Loucy (cell line): ENCODE data around the gene RAB11FIP3.

Experiments
- H2AFZ ChIP-seq: fragments of 200-600 bp; sonication (generic); 2 replicates; pipeline ENCODE4 v1.6.0; 2016; ENCODE audit warnings: antibody characterized with exemption, mild to moderate bottlenecking, low read length, moderate library complexity
- H3F3A ChIP-seq: fragments of 200-600 bp; 2 replicates; pipeline ENCODE4 v1.6.0; 2016; ENCODE audit warnings: antibody characterized with exemption, low read depth, mild to moderate bottlenecking
- H3K27me3 ChIP-seq: fragments of 200-600 bp; sonication (generic); 2 replicates; pipeline ENCODE4 v1.6.1; 2014; ENCODE audit warnings: low read length, mild to moderate bottlenecking; ENCODE audit not compliant: insufficient read depth, poor library complexity, severe bottlenecking
- H3K36me3 ChIP-seq: fragments of 200-600 bp; sonication (generic); 2 replicates; pipeline ENCODE4 v1.6.1; 2016; ENCODE audit warnings: low read length; ENCODE audit not compliant: insufficient read depth
- H3K4me1 ChIP-seq: fragments of 200-600 bp; sonication (generic); 2 replicates; pipeline ENCODE4 v1.5.1; 2014; ENCODE audit warnings: low read length, mild to moderate bottlenecking; ENCODE audit not compliant: insufficient read depth, poor library complexity, severe bottlenecking
- H3K4me2 ChIP-seq: fragments of 200-600 bp; sonication (generic); 2 replicates; pipeline ENCODE4 v1.6.0; 2014; ENCODE audit warnings: antibody characterized with exemption, low read length, low read depth, mild to moderate bottlenecking; ENCODE audit not compliant: poor library complexity, severe bottlenecking
- H3K4me3 ChIP-seq: fragments of 200-600 bp; sonication (generic); 2 replicates; pipeline ENCODE4 v1.5.1; 2014; ENCODE audit warnings: low read length, mild to moderate bottlenecking, mixed read lengths; ENCODE audit not compliant: poor library complexity, severe bottlenecking
- H3K79me2 ChIP-seq: fragments of 200-600 bp; sonication (generic); 2 replicates; pipeline ENCODE4 v1.6.1; 2014; ENCODE audit warnings: low read length; ENCODE audit not compliant: insufficient read depth
- H3K9ac ChIP-seq: fragments of 200-600 bp; sonication (generic); 2 replicates; pipeline ENCODE4 v1.6.0; 2014; ENCODE audit warnings: mild to moderate bottlenecking, low read depth, low read length, moderate library complexity; ENCODE audit not compliant: poor library complexity, severe bottlenecking
- H3K9me2 ChIP-seq: fragments of 200-600 bp; sonication (generic); replicated peaks from 2 replicates; pipeline ENCODE4 v1.6.1; 2016; ENCODE audit warnings: low read depth, low read length, mixed read lengths
- H3K9me3 ChIP-seq: fragments of 200-600 bp; sonication (generic); 2 replicates; pipeline ENCODE4 v1.6.1; 2014; ENCODE audit warnings: mild to moderate bottlenecking, antibody characterized with exemption, low read length, low read depth; ENCODE audit not compliant: insufficient read depth
- H4K20me1 ChIP-seq: fragments of 200-600 bp; sonication (generic); 2 replicates; pipeline ENCODE4 v1.6.0; 2014; ENCODE audit warnings: antibody characterized with exemption, low read length, mild to moderate bottlenecking; ENCODE audit not compliant: insufficient read depth, poor library complexity, severe bottlenecking
- EZH2phosphoT487 ChIP-seq: fragments of 200-600 bp; IDR thresholded peaks from 2 replicates; pipeline ENCODE4 v1.6.1; 2018; ENCODE audit warnings: antibody characterized with exemption, mild to moderate bottlenecking, moderate library complexity, borderline replicate concordance
- TF ChIP-seq, protein P1 (sequence below): fragments of 200-600 bp; sonication (generic); conservative IDR thresholded peaks from 2 replicates; pipeline ENCODE4 v1.5.1; 2014; ENCODE audit warnings: mild to moderate bottlenecking, antibody characterized with exemption, low read length

RAB11FIP3 gene

GRCh38 chr16:381012-381788, 44.2 kb upstream of the RAB11FIP3 start:
- H3K4me3 ChIP-seq = peak overlapping the region; percentile 76
- H3K27me3 ChIP-seq = no peaks in the 10 kb centered on the region
- H3K4me2 ChIP-seq = peak overlapping the region; percentile 70
- no peaks in the 10 kb centered on the region for H3F3A ChIP-seq
- no peaks in the 10 kb centered on the region for H3K9me2 ChIP-seq
- H3K9me3 ChIP-seq = no peaks in the 10 kb centered on the region
- H3K9ac ChIP-seq = peak overlapping the region; percentile 76
- peaks cover 21% of the 10 kb centered on the region for H3K79me2 ChIP-seq
- TF ChIP-seq, protein P1, sequence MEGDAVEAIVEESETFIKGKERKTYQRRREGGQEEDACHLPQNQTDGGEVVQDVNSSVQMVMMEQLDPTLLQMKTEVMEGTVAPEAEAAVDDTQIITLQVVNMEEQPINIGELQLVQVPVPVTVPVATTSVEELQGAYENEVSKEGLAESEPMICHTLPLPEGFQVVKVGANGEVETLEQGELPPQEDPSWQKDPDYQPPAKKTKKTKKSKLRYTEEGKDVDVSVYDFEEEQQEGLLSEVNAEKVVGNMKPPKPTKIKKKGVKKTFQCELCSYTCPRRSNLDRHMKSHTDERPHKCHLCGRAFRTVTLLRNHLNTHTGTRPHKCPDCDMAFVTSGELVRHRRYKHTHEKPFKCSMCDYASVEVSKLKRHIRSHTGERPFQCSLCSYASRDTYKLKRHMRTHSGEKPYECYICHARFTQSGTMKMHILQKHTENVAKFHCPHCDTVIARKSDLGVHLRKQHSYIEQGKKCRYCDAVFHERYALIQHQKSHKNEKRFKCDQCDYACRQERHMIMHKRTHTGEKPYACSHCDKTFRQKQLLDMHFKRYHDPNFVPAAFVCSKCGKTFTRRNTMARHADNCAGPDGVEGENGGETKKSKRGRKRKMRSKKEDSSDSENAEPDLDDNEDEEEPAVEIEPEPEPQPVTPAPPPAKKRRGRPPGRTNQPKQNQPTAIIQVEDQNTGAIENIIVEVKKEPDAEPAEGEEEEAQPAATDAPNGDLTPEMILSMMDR = no peak
- no peak for TF ChIP-seq EZH2phosphoT487
- peaks cover 18% of the 10 kb centered on the region for H3K4me1 ChIP-seq
- H2AFZ ChIP-seq = no peak overlapping the region
- no peaks in the 10 kb centered on the region for H3K36me3 ChIP-seq
- H4K20me1 ChIP-seq = no peaks in the 10 kb centered on the region

- Histone ChIP-seq H3F3A (no peaks in the 10 kb centered on the region), H4K20me1 (no peaks in the 10 kb centered on the region), H3K9ac (peak within 1 kb of the TSS; percentile 77), H3K79me2 (peaks cover 21% of the 10 kb centered on the region), H3K9me3 (no peaks in the 10 kb centered on the region), H3K27me3 (no peaks in the 10 kb centered on the region), H3K4me1 (peaks cover 18% of the 10 kb centered on the region), H3K4me2 (peak within 1 kb of the TSS; percentile 79), H3K36me3 (no peaks in the 10 kb centered on the region), H3K9me2 (no peaks in the 10 kb centered on the region), H3K4me3 (peak within 1 kb of the TSS; percentile 78), H2AFZ (peak within 1 kb of the TSS; percentile 64; the same call in 1 of the 2 replicates)
- no peak for TF ChIP-seq EZH2phosphoT487
- TF ChIP-seq, protein P1 = no peak
Observed at GRCh38 chr16:381789-382717, 43.4 kb upstream of the RAB11FIP3 start, which contains the start of gene PGAP6. TSS of gene PGAP6 (minus strand) at chr16:381978. CDS start at chr16:381821, 157 bp downstream.

DNA sequence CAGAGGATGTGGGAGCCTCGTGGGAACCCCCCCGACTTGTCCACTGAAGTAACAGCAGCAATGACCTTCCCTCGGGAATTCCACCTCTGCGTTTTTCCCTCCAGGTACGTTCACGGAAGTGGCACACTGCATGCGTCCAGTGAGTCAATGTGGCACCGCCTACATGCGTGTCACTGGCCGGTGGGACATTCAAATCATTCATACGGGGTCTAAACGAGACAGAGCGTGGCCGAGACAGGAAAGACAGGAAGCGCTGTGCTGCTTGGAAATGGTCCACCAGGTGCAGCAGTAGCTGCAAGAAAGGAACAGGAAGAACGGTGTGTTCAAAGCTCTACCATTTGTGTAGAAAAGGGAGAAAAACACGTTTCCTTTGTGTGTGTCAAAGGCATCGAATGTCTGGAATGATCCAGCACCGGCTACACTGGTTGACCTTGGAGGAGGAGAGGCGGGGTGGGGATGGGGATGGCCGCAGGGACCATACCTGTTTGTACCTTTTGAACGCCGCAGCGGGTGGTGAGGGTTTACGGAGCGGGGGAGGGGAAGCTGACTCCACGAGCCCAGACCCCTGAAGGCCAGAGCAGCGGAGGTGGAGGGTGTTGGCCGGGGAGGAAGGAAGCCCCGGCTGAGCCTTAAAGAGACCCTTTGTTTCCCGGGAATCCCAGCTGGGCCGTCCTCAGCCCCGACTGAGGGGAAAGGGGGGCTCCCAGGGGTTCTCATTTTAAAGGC, 42.0 kb upstream of the RAB11FIP3 start:
- no peaks in the 10 kb centered on the region for H3K9me2 ChIP-seq
- H3K4me3 ChIP-seq = peak overlapping the region; percentile 78
- peaks cover 18% of the 10 kb centered on the region for H3K4me1 ChIP-seq
- H3K79me2 ChIP-seq = peaks cover 21% of the 10 kb centered on the region
- peak overlapping the region; percentile 77 for H3K9ac ChIP-seq
- TF ChIP-seq, protein P1 = no peak
- TF ChIP-seq EZH2phosphoT487 = no peak
- H4K20me1 ChIP-seq = no peaks in the 10 kb centered on the region
- peak overlapping the region; percentile 19; the same call in 1 of the 2 replicates for H2AFZ ChIP-seq
- H3K9me3 ChIP-seq = no peaks in the 10 kb centered on the region
- H3K4me2 ChIP-seq = peak overlapping the region; percentile 79
- no peaks in the 10 kb centered on the region for H3K36me3 ChIP-seq
- H3K27me3 ChIP-seq = no peaks in the 10 kb centered on the region
- no peaks in the 10 kb centered on the region for H3F3A ChIP-seq
